Measurements from ENCODE around the gene CTXN1.

CTXN1 gene

DNA sequence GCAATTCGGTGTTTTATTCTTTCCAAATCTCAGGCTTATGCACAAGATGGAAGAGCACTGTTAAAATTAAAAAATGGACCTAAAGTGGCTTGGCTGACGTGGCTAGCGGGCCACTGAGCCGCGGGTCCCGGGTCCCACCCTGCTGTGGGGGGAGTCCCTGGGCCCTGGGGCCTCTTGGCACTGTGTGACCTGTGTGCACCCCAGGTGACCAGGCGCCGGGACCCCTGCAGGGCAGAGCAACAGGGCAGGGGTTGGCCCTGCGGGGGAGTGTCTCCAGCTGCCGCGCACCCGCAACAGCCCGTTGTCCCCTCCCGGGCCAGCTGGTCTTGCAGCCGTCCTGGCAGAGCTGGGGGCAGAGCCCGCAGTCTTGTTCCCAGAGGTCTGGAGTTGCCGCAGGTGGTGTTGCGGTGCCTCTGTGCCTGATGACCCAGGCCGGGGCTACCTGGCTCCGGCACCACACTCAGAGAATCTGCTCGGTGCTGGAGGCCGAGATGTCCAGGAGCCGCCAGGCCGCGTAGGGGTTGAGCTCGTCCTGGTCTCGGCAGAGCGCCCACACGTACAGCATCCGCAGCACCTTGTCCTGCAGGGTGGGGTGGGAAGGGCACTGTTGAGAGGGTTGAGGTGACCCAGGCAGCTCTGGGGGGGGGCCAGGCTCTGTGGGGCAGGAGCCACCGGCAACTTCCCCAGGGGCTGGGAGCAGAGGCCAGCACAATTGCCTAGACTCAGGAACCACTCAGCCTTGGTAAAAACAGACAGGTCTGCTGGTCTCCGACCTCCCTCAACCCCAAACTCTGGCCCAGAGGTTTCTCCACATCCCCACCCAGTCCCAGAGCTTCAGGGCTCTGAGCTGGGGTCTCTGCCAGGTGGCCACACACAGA is 1.0 kb upstream of the CTXN1 start:
- H4K8ac ChIP-seq (ENCODE audit: low read length) = peak overlapping the region; percentile 45
- H3K4me3 ChIP-seq (ENCODE audit: insufficient read depth in 1 of 2, low read depth in 1 of 2, low read length in 2 of 2) = peak overlapping the region in 1 of 2 experiments; percentile 77
- no peak overlapping the region for H3K27ac ChIP-seq (ENCODE audit: low read length, poor library complexity, severe bottlenecking)
- H4K91ac ChIP-seq (ENCODE audit: low read length) = peak overlapping the region; percentile 70
- peak overlapping the region; percentile 79 for H3K9ac ChIP-seq (ENCODE audit: low read length)
- no peak overlapping the region for H2AK5ac ChIP-seq (ENCODE audit: low read length, severe bottlenecking)
- H3K4ac ChIP-seq (ENCODE audit: low read depth in 1 of 2, low read length in 2 of 2) = no peak overlapping the region
- H3K4me1 ChIP-seq (ENCODE audit: control insufficient read depth, insufficient read depth, low read depth, low read length) = peaks cover 44% of the 10 kb centered on the region
- peak overlapping the region; percentile 30 for H2BK15ac ChIP-seq (ENCODE audit: low read depth, poor library complexity, severe bottlenecking)
- peaks cover 31 to 60% of the 10 kb centered on the region in 2 experiments for H3K36me3 ChIP-seq (ENCODE audit: control insufficient read depth in 1 of 2, insufficient read depth in 2 of 2, low read depth in 1 of 2, low read length in 2 of 2)
- H2BK120ac ChIP-seq (ENCODE audit: low read depth, low read length) = no peak overlapping the region
- H3K27me3 ChIP-seq (ENCODE audit: control insufficient read depth in 1 of 2, insufficient read depth in 1 of 2, low read length in 2 of 2) = no peaks in the 10 kb centered on the region
- H3K4me2 ChIP-seq (ENCODE audit: low read length, poor library complexity, severe bottlenecking) = peak overlapping the region; percentile 88
- H2BK5ac ChIP-seq (ENCODE audit: low read depth, low read length, poor library complexity, severe bottlenecking) = no peak overlapping the region
- DNase-seq = no peak
- H3K18ac ChIP-seq (ENCODE audit: low read depth in 1 of 2, low read length in 2 of 2) = peak overlapping the region in 1 of 2 experiments; percentile 48
- H2BK12ac ChIP-seq (ENCODE audit: low read length in 2 of 2) = peak overlapping the region in 1 of 2 experiments; percentile 48
- no peak overlapping the region for H2AFZ ChIP-seq (ENCODE audit: low read depth, low read length)
- peaks cover 15% of the 10 kb centered on the region for H3K79me1 ChIP-seq (replicated peaks; ENCODE audit: low read length, poor library complexity, severe bottlenecking)
- H3K23ac ChIP-seq (ENCODE audit: low read length in 2 of 2) = no peak overlapping the region
- 92% methylated on average over 31 of the region's 32 CpGs for WGBS
- peak overlapping the region in 1 of 2 experiments; percentile 22 for H3K14ac ChIP-seq (ENCODE audit: low read length in 2 of 2)
- H3K9me3 ChIP-seq (ENCODE audit: control insufficient read depth, low read length) = no peaks in the 10 kb centered on the region

DNA sequence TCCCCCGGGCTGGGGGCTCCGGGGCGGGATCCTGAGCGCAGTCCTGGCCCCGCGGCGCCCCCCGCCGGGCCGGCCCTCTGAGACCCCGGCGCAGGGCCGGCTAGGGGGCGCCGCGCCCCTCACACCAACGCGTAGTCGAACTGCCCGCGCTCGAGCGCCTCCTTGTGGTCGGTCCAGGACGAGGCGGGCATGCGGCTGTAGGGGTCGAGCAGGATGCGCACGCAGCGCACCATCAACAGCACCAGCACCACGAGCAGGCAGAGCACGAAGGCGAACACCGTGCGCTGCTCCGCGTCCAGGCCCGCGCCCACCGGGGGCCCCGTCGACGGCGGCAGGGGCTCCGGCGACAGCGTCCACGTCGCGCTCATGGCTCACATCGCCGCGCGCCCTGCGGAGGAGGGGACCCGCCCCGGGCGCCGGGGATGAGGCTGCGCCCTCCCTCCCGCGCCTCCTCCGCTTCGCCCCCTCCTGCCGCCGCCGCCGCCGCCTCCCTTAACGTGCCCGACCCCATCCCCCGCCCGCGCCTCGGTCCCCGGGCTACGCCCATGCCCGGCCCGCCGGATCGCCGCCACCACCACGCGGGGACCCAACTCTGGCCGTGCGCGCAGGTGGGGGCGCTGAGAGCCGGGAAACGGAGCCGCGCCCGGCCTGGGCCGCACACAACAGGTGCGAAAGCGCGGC is 624 bp downstream of the CTXN1 start:
- Histone ChIP-seq H2AK5ac (ENCODE audit: low read length, severe bottlenecking) (no peak overlapping the region), H3K27ac (ENCODE audit: low read length, poor library complexity, severe bottlenecking) (no peak overlapping the region), H3K9ac (ENCODE audit: low read length) (no peak overlapping the region), H2BK15ac (ENCODE audit: low read depth, poor library complexity, severe bottlenecking) (no peak overlapping the region), H3K14ac (ENCODE audit: low read length in 2 of 2) (no peak overlapping the region), H3K4me1 (ENCODE audit: control insufficient read depth, insufficient read depth, low read depth, low read length) (peaks cover 53% of the 10 kb centered on the region), H3K36me3 (ENCODE audit: control insufficient read depth in 1 of 2, insufficient read depth in 2 of 2, low read depth in 1 of 2, low read length in 2 of 2) (peaks cover 18 to 50% of the 10 kb centered on the region in 2 experiments), H4K8ac (ENCODE audit: low read length) (no peak overlapping the region), H3K27me3 (ENCODE audit: control insufficient read depth in 1 of 2, insufficient read depth in 1 of 2, low read length in 2 of 2) (no peaks in the 10 kb centered on the region), H2BK120ac (ENCODE audit: low read depth, low read length) (no peak overlapping the region), H2BK5ac (ENCODE audit: low read depth, low read length, poor library complexity, severe bottlenecking) (no peak overlapping the region), H3K9me3 (ENCODE audit: control insufficient read depth, low read length) (no peaks in the 10 kb centered on the region), H3K79me1 (replicated peaks; ENCODE audit: low read length, poor library complexity, severe bottlenecking) (peaks cover 11% of the 10 kb centered on the region), H2AFZ (ENCODE audit: low read depth, low read length) (no peak overlapping the region), H3K4me2 (ENCODE audit: low read length, poor library complexity, severe bottlenecking) (peak overlapping the region; percentile 87), H4K91ac (ENCODE audit: low read length) (no peak overlapping the region), H2BK12ac (ENCODE audit: low read length in 2 of 2) (no peak overlapping the region), H3K18ac (ENCODE audit: low read depth in 1 of 2, low read length in 2 of 2) (peak overlapping the region in 1 of 2 experiments; percentile 15), H3K4me3 (ENCODE audit: insufficient read depth in 1 of 2, low read depth in 1 of 2, low read length in 2 of 2) (peak overlapping the region; percentile 46 to 62), H3K23ac (ENCODE audit: low read length in 2 of 2) (peak overlapping the region in 1 of 2 experiments; percentile 28), H3K4ac (ENCODE audit: low read depth in 1 of 2, low read length in 2 of 2) (peak overlapping the region in 1 of 2 experiments; percentile 34)
- DNase-seq = peak; percentile 75
- 3% methylated on average over 33 of the region's 98 CpGs for WGBS

GRCh38 chr19:7924651-7925170 is 1.2 kb downstream of the CTXN1 start:
- no peak overlapping the region for H4K91ac ChIP-seq (ENCODE audit: low read length)
- no peak overlapping the region for H4K8ac ChIP-seq (ENCODE audit: low read length)
- peak overlapping the region; percentile 71 for H2BK15ac ChIP-seq (ENCODE audit: low read depth, poor library complexity, severe bottlenecking)
- no peak for DNase-seq
- no peak overlapping the region for H3K4ac ChIP-seq (ENCODE audit: low read depth in 1 of 2, low read length in 2 of 2)
- H3K27ac ChIP-seq (ENCODE audit: low read length, poor library complexity, severe bottlenecking) = no peak overlapping the region
- no peak overlapping the region for H2AFZ ChIP-seq (ENCODE audit: low read depth, low read length)
- peaks cover 18 to 46% of the 10 kb centered on the region in 2 experiments for H3K36me3 ChIP-seq (ENCODE audit: control insufficient read depth in 1 of 2, insufficient read depth in 2 of 2, low read depth in 1 of 2, low read length in 2 of 2)
- no peaks in the 10 kb centered on the region for H3K27me3 ChIP-seq (ENCODE audit: control insufficient read depth in 1 of 2, insufficient read depth in 1 of 2, low read length in 2 of 2)
- H3K79me1 ChIP-seq (replicated peaks; ENCODE audit: low read length, poor library complexity, severe bottlenecking) = peaks cover 11% of the 10 kb centered on the region
- 83% methylated on average over 23 of the region's 34 CpGs for WGBS
- no peak overlapping the region for H3K14ac ChIP-seq (ENCODE audit: low read length in 2 of 2)
- no peak overlapping the region for H3K23ac ChIP-seq (ENCODE audit: low read length in 2 of 2)
- H2AK5ac ChIP-seq (ENCODE audit: low read length, severe bottlenecking) = no peak overlapping the region
- peak overlapping the region in 1 of 2 experiments; percentile 55 for H2BK12ac ChIP-seq (ENCODE audit: low read length in 2 of 2)
- no peaks in the 10 kb centered on the region for H3K9me3 ChIP-seq (ENCODE audit: control insufficient read depth, low read length)
- H3K4me1 ChIP-seq (ENCODE audit: control insufficient read depth, insufficient read depth, low read depth, low read length) = peaks cover 55% of the 10 kb centered on the region
- no peak overlapping the region for H3K9ac ChIP-seq (ENCODE audit: low read length)
- peak overlapping the region in 1 of 2 experiments; percentile 37 for H3K18ac ChIP-seq (ENCODE audit: low read depth in 1 of 2, low read length in 2 of 2)
- peak overlapping the region in 1 of 2 experiments; percentile 62 for H3K4me3 ChIP-seq (ENCODE audit: insufficient read depth in 1 of 2, low read depth in 1 of 2, low read length in 2 of 2)
- H2BK120ac ChIP-seq (ENCODE audit: low read depth, low read length) = no peak overlapping the region
- peak overlapping the region; percentile 87 for H3K4me2 ChIP-seq (ENCODE audit: low read length, poor library complexity, severe bottlenecking)
- H2BK5ac ChIP-seq (ENCODE audit: low read depth, low read length, poor library complexity, severe bottlenecking) = no peak overlapping the region

DNA sequence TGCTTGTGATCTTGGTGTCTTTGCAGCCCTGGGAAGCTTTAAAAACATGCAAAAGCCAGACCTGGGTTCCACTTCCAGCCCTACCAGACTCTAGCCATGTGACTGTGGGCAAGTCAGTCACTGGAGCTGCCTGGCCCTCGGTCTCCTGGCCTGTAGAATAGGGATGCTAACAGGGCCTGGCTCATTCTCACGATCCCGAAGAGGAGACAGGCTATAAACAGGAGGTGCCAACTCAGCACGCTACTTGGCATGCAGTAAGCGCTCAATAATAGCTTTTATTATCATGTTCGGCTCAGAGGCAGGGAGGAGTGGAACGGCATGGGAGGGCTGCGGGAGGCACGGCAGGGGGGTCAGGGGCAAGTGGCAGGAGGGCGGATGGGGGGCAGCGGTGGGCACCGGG is 1.7 kb downstream of the CTXN1 start:
- H2BK15ac ChIP-seq (ENCODE audit: low read depth, poor library complexity, severe bottlenecking) = no peak overlapping the region

More for the DNA sequence above, 1.7 kb downstream of the CTXN1 start:
- Histone ChIP-seq H3K27me3 (ENCODE audit: control insufficient read depth in 1 of 2, insufficient read depth in 1 of 2, low read length in 2 of 2) (no peaks in the 10 kb centered on the region), H3K23ac (ENCODE audit: low read length in 2 of 2) (no peak overlapping the region), H2AK5ac (ENCODE audit: low read length, severe bottlenecking) (no peak overlapping the region), H3K18ac (ENCODE audit: low read depth in 1 of 2, low read length in 2 of 2) (no peak overlapping the region), H3K14ac (ENCODE audit: low read length in 2 of 2) (no peak overlapping the region), H3K79me1 (replicated peaks; ENCODE audit: low read length, poor library complexity, severe bottlenecking) (peaks cover 11% of the 10 kb centered on the region), H3K36me3 (ENCODE audit: control insufficient read depth in 1 of 2, insufficient read depth in 2 of 2, low read depth in 1 of 2, low read length in 2 of 2) (peaks cover 18 to 46% of the 10 kb centered on the region in 2 experiments), H2AFZ (ENCODE audit: low read depth, low read length) (no peak overlapping the region), H4K8ac (ENCODE audit: low read length) (no peak overlapping the region), H4K91ac (ENCODE audit: low read length) (no peak overlapping the region), H3K4ac (ENCODE audit: low read depth in 1 of 2, low read length in 2 of 2) (no peak overlapping the region), H3K9ac (ENCODE audit: low read length) (no peak overlapping the region), H3K9me3 (ENCODE audit: control insufficient read depth, low read length) (no peaks in the 10 kb centered on the region), H2BK12ac (ENCODE audit: low read length in 2 of 2) (peak overlapping the region in 1 of 2 experiments; percentile 15), H3K4me1 (ENCODE audit: control insufficient read depth, insufficient read depth, low read depth, low read length) (peaks cover 53% of the 10 kb centered on the region), H2BK120ac (ENCODE audit: low read depth, low read length) (no peak overlapping the region), H3K4me2 (ENCODE audit: low read length, poor library complexity, severe bottlenecking) (no peak overlapping the region), H3K27ac (ENCODE audit: low read length, poor library complexity, severe bottlenecking) (no peak overlapping the region), H3K4me3 (ENCODE audit: insufficient read depth in 1 of 2, low read depth in 1 of 2, low read length in 2 of 2) (no peak overlapping the region), H2BK5ac (ENCODE audit: low read depth, low read length, poor library complexity, severe bottlenecking) (no peak overlapping the region)
- WGBS = 92% methylated on average over 12 of the region's 12 CpGs
- DNase-seq = no peak

All from mesenchymal stem cell (in vitro differentiated cells and primary cell).